HG03354 (cell line): ENCODE results near the gene RUSF1.
"Not testable (repeated sequence)": the region's sequence is repeated elsewhere in the genome, so short reads cannot be mapped to it uniquely, and the experiment has no call there.

Source experiments
- ATAC-seq: cut with Tn5 transposase; IDR thresholded peaks from one replicate; pipeline ENCODE4 v1.9.1; 2021; ENCODE audit warnings: mild to moderate bottlenecking; ENCODE audit not compliant: unreplicated experiment, poor library complexity, severe bottlenecking

The RUSF1 gene

DNA sequence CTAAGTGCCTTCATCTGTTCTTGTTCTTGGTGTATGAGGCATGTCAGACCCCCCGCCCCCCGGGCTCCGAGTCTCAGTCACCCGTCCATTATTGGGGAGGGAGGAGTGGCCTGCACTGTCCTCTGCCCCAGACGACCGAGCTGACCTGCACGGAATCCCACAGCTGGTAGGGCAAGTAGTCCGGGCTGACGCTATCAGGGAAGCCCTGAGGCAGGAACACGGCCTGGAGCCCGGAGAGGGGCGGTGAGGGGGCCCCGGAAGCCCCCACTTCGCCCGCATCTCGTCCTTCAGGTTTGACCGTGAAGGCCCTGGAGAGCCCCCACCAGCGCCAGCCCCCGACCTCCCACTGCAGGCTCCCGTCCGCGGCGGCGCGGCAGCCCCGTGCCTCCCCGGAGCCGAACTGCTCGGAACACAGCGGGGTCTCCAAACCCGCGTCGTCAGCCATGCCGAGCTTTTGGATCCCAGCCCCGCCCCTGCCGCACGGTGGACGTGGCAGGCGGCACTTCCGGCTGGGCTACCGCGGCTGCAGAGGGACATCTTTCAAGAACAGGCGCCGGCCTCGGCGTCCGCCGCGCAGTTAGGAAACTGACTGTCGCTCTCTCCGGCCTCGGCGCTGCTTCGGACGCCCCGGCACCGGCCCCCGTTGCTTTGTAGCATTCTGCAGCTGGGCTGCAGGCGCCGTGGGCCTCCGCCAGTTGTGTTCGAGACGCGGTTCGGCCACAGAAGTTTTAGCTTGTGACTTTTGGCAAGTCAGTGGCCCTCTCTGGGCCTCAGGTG lies at the start of gene RUSF1:
RUSF1 (minus strand) TSS at position 463 of the 777 bp plus-strand sequence; CDS start at position 445, 18 bp downstream.
- ATAC-seq, result peak; percentile 93

DNA sequence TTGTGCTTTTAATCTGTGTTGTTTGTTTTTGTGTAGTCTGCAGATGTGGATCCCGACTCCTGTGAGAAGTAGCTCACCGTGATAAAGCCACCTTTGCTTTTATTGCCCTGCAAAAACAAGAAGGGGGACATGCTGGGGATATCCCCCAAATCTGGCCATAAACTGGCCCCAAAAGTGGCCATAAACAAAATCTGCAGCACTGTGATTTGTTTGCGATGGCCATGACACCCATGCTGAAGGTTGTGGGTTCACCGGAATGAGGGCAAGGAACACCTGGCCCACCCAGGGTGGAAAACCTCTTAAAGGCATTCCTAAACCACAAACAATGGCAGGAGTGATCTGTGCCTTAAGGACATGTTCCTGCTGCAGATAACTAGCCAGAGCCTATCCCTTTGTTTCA lies 34.6 kb upstream of the RUSF1 start:
- no peak for ATAC-seq

DNA sequence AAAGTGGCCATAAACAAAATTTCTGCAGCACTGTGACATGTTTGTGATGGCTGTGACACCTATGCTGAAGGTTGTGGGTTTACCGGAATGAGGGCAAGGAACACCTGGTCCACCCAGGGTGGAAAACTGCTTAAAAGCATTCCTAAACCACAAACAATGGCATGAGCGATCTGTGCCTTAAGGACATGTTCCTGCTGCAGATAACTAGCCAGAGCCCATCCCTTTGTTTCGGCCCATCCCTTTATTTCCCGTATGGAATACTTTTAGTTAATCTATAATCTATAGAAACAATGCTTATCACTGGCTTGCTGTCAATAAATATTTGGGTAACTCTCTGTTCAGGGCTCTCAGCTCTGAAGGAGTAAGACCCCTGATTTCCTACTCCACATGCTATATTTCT lies 31.6 kb upstream of the RUSF1 start:
- not testable (repeated sequence) for ATAC-seq

DNA sequence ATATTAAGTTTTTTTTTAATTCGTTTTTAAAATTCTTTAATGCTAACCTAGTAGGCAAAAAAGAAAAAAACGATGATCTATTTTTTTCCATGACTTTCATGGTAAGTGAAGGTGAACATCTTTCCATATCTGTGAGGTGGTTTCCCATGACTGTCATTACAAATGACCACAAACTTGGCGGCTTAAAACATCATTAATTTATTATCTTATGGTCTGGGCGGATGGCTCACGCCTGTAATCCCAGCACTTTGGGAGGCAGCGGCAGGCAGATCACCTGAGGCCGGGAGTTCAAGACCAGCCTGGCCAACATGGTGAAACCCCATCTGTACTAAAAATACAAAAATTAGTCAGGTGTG lies 30.0 kb upstream of the RUSF1 start:
- not testable (repeated sequence) for ATAC-seq

DNA sequence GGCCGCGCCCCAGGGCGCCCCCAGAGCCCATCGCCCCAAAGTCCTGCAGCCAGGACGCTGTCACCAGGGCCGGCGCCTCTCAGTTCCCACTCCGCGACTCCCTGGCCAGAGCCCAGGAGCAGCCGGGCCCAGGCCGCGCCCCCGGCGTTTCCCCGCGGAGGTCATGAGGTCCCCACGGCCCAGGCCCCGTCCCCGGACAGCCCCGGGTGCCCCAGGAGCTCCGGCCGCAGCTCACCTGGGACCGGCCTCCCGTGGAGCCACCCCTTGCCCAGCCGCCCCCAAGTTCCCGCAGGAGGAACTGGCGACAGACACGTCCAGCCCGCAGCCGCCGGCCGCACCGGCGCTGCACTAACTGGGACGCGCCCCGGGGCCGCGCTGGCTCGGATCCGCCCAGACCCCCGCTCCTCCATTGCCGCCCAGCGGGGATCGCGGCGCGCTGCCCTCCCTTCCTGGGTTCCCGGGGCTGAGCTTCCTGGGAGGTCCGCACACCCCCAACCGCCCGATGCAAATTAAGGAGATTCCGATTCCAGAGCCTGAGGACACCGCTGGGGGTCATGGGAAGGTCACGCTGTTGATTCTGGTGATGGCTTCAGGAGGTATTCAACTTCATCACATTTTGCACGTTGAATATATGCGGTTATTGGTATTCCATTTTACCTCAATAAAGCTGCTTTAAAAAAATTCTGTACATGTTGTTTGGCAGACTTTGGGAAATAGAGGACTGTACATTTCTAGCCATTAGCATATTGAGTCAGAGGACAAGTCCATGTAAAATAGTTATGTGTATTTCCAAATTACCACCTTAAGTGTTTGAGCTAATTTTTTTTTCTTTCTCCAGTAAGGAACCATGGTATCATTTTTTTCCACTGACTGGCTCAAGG lies 29.4 kb upstream of the RUSF1 start:
- ATAC-seq, result no peak

DNA sequence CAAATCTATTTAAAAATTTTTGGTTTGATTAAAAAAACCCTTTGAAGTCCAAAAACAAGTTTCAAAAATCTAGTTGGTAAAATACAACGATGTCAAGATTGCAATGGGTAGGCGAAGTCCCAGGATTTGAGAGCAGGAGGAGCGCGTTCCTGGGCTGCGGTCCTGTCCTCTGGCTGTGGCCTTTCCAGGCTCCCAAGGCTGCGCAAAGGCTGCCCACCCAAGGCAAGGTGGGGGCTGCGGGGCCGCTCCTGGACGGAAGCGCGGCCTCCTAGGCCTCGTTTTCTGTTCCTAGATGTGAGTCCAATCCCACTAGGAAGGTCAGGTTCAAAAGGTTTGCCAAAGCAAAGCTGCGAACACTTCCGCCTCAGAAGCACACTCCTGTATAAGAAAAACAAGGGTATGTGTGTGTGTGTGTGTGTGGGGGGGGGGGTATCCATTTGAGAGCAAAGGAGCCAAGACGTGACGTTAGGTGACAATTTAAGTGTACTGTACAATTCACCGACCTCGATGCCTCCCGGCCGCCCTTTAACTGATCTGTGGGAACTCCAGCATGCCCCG lies 28.7 kb upstream of the RUSF1 start:
- ATAC-seq, result no peak

DNA sequence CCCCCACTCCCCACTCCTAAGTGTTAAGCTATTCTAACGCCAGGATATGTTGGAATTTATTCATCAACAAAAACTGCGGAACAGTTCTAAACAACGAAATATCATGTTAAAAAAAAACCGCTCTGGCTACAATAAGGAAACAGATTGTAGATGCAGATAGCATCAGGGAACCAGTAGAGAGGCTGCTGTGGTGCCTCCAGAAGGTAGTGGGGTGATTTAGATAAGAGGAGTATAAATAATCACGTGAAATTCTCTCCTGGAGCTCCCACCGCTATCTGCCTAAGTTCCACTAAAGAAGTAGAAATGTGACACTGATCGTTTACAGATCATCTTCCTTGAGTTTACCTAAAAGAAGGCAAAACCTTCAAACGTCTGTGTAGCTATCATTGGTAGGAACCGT lies 27.5 kb upstream of the RUSF1 start:
- no peak for ATAC-seq

DNA sequence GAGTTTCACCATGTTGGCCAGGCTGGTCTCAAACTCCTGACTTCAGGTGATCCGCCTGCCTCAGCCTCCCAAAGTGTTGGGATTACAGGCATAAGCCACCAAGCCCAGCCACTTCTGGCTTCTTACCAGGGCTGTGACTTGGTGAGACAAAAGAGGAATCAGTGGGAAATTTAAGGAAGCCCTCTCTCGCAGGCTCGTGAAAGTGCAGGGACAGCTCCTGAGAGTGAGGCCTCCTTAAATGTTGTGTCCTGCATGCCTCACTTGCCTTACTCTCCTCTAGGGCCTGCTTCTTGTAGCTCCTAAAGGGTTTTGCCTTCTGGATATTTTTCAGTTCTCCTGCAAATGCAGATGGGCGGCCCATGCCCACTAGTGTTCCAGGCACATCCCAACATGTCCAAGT lies 24.7 kb upstream of the RUSF1 start:
- ATAC-seq, result no peak

DNA sequence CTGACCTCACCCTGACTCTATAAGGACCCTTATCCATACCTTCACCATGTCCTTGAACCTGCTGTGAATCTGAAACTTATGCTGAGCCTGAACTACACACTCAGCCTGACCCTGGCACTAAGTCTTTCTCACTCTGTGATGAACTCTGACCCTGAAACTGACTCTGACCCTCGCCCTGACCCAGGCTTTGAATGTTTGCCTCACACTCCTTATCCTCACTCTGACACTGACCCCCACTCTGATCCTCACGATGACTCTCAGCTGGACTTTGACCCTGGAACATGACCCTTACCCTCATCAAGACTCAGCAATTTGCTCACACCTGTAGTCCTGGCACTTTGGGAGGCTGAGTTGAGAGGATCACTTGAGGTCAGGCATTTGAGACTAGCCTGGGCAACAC lies 23.9 kb upstream of the RUSF1 start:
- ATAC-seq, result no peak

DNA sequence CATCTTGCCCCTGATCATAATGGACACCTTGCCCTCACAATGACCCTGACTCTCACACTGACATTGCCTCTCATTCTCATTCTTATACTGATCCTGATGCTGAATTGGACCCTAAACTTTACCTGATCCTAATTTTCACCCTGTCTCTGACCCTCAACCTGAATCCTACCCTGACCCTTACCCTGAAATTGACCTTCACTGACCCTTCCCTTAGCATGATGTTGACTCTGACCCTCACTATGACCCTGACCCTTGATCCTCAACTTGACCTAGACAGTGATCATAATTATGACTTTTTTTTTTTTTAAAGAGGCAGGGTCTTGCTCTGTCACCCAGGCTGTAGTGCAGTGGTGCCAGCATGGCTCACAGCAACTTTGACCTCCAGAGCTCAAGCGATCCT lies 22.9 kb upstream of the RUSF1 start:
- ATAC-seq, result no peak

DNA sequence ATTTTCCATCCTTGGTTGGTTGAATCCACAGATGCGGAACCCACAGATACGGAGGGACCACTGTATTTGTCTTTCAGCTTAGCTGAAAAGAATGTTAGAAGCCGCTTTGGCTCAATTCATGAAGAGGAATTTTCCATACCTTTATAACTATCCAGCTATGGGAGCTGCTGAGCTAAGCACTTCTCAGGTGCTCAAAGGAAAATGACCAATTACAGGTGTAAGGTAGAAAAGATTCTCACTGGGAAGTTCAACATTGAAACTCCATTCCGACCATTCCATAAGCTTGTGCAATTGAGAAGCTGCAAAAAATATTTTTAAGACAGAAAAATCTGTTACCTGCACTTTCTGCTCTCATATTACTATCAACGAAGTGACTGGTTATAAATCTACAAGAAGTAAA lies 22.2 kb upstream of the RUSF1 start:
- no peak for ATAC-seq

DNA sequence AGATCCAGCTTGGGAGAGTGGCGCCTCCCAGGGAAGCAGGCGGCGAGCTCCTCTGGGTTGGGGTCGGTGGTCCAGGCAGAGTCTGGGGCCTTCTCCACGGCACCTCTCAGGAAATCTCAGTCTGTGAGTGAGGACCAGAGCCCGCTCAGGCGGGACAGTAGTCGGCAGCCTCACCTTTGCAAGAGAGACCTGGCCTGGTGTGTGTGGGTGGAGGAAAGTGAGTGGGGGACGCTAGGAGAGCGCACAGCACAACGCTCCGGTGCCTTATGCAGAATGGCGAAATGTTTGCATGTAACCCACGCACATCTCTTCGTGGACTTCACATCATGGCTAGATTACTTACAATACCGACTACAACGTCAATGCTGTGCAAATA lies 21.7 kb upstream of the RUSF1 start:
- no peak for ATAC-seq

DNA sequence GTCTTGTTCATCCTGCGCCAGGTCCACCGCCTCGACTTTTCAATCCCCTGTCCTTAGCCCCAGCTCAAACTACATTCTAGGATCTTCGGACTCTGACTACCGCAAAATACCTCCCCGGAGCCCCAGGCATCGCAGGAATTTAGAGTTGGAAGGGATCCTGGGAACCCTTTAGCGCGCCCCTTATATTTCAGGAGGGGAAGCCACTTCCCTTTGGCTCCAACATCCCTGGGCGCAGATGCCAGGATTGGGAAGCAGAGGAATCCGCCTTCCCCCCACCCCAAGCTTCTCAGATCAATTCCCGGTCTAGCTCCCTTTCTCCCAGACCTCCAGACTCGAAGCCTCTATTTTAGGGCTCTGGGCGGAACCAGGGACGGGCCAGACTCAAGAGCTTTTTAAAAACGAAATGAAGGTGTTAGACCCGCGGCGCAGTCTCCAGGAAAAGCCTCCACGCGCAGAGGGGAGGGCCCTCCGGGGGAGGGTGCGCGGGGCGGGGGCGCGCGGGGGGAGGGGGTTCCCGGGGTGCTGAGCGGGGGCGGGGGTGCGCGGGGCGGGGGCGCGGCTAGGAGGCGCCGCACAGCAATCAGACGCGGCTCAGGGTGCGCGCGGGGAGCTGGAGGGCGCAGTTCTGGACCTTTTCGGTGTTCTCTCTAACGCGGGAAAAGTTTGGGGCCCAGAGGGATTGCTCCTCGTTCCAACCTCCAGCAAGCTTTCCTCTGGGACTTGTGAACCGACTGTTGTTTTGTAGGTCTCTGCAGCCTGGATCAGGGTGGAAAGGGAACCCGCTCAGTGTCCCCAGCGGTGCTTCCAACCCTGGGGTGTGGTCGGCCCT lies 21.1 kb upstream of the RUSF1 start:
- ATAC-seq, result no peak

DNA sequence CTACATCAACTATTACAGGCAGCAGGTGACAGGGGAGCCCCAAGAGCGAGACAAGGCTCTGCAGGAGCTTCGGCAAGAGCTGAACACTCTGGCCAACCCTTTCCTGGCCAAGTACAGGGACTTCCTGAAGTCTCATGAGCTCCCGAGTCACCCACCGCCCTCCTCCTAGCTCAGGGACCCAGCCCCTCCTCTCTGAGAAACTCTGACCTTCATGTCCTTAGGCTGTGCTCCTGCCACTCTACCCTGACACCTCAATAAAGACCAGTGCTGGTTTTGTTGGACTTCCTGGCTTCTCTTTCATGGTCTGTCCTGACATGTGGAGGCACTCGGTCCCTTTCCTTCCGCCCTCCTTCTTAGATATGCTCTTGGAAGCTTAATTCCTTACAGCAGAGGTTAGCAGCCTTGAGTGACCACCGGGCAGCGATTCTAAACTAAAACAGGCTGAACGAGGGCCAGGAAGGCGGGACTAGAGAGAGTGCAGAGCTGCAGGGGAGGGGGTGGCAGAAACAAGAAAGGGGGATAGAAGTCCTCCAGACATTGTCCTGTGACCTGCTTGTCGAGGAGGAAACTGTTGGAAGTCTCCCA lies 20.4 kb upstream of the RUSF1 start:
- no peak for ATAC-seq

DNA sequence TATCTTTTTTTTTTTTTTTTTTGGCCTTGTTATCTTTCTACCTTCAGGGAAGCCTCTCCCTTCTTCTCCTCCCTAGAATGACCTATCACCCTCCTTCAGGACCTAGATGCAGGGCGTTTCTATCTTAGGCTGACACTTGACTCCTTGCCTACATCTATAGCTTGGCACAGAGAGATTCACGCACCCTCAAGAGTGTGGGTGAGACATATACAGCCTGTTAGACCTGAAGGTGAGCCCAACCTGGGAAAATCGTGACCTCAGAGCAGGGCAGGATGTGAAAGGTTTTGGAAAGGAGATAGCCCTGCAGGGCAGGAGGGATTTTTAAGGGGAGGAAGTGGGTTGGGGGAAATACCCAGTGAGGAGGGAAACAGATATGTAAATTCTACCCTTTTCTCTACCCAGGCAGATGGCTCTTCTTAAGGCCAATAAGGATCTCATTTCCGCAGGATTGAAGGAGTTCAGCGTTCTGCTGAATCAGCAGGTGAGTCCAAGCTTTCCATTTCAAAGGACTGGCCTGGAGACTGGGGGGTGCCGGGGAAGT lies 19.6 kb upstream of the RUSF1 start, which contains the start of gene AHSP:
AHSP (plus strand) TSS at position 167 of the 541 bp plus-strand sequence; CDS start at position 407, 240 bp downstream.
- ATAC-seq, result no peak

DNA sequence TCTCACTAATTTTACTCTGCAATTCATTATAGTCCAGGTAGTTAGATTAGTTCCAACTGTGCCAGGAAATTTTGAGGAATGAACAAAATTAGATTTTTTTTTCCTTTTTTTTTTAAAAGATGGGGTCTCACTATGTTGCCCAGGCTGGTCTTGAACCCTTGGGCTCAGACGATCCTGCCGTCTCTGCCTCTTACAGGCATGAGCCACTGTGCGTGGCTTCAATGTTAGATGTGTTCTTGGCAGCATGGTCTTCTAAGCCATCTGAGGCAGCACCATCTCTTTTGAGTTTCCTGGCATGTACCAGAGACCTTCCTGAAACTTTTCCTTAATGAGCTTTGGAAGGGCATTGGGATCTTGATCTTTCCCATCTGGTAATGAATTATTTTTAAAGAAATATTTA lies 16.9 kb upstream of the RUSF1 start:
- no peak for ATAC-seq

DNA sequence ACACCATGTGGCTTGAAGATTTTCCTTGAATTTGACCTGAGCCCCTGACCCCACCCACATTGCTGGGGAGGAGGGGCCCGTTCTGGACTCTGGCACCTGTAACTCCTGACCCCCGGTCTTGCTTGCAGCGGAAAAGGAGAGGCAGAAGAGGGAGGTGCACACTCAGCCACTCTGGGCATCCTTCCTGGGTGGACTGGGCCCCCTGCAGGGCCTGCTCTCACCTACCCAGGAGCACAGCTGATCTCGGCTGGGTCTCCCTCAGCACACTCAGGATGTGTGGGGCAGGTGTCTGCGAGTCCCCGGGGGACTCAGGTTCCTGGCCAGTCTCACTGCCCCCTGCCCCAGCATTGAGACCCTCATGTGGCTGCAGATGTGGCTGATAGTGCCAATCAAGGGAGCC lies 15.6 kb upstream of the RUSF1 start:
- not testable (repeated sequence) for ATAC-seq

DNA sequence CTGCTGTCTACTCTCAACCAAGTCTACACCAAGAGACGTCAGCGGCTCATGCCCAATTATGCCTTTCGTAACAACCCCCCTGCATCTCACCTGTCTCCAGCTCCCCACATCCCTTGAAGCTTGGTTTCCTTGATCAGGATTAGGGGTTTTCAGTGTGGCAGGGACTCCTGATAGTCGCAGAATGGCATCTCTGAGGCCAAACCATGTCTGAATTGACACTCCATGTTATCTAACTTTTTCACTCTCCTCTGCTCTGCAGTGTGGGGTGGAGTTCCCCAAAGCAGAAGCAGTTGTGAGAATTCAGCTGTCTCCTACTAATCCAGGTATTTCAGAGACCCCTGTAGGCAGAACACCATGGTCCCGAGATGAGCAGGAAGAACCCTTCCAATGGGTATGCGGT lies 13.9 kb upstream of the RUSF1 start:
- no peak for ATAC-seq

DNA sequence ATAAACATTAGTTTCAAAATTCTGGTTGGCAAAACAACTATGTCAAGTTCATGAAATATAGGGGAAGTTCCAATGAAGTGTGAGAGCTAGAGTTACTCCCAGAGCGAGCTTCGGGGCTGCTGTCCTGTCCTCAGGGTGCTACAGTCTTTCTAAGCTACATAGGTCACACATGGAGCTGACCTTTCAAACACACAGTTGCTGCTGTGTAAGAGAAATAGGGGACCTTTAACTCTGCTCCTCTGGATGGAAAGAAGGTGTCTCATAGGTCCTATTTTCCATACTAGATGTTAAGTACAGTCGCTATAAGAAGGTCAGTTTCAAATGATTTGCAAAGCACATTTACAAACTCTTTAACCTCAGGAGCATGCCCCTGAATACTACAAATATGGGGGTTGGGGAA lies 13.2 kb upstream of the RUSF1 start:
- ATAC-seq, result no peak
